Thymus (tissue), 11 donors: ENCODE data around the gene DNAJA3. TPM values are rescaled to one million over a fixed set of nuclear protein-coding genes. Genes with fewer than 3 reads are reported as not detected.

ENCODE experiments used
- DNase-seq, 9 donors: peaks; one replicate each; pipeline ENCODE4 v3.0.0-alpha.2; 2013; ENCODE audit warnings: low spot score in 9 of 9, low read depth in 6 of 9, missing footprints in 1 of 9
- H3K27ac ChIP-seq, 2 donors: one replicate each; pipeline ENCODE4 v1.5.1; 2013; ENCODE audit warnings: control low read depth in 1 of 2, low read depth in 1 of 2, low read length in 1 of 2, mild to moderate bottlenecking in 1 of 2, moderate library complexity in 1 of 2
- H3K27me3 ChIP-seq, 2 donors: one replicate each; pipeline ENCODE4 v1.5.1; 2013; ENCODE audit warnings: low read length in 1 of 2; ENCODE audit not compliant: control insufficient read depth in 2 of 2, insufficient read depth in 1 of 2
- H3K36me3 ChIP-seq, 2 donors: one replicate each; pipeline ENCODE4 v1.5.1; 2013; ENCODE audit warnings: low read length in 1 of 2, mild to moderate bottlenecking in 1 of 2, moderate library complexity in 1 of 2; ENCODE audit not compliant: control insufficient read depth in 2 of 2, insufficient read depth in 2 of 2
- H3K4me1 ChIP-seq, 2 donors: one replicate each; pipeline ENCODE4 v1.5.1; 2013; ENCODE audit warnings: low read length in 2 of 2; ENCODE audit not compliant: control insufficient read depth in 2 of 2, insufficient read depth in 2 of 2
- H3K4me3 ChIP-seq, 2 donors: one replicate each; pipeline ENCODE4 v1.5.1; 2013; ENCODE audit warnings: low read length in 2 of 2, control low read depth in 1 of 2, mild to moderate bottlenecking in 1 of 2
- H3K9me3 ChIP-seq, 2 donors: one replicate each; pipeline ENCODE4 v1.5.1; 2013; ENCODE audit warnings: low read length in 1 of 2, mild to moderate bottlenecking in 1 of 2; ENCODE audit not compliant: control insufficient read depth in 2 of 2, insufficient read depth in 1 of 2
- WGBS: extraction: QIAGEN DNeasy Blood & Tissue Kit; methylation state at CpG from one replicate; pipeline ENCODE4 v1.1.7; 2013; 5-methylcytosine and 5-hydroxymethylcytosine counted together
- polyA plus RNA-seq: library from polyadenylated mRNA; stranded (reverse); fragments of 200-250 nt; gene quantifications from one replicate; pipeline ENCODE4 v1.2.3, GENCODE V29; 2013
- total RNA-seq: library from RNA; stranded (reverse); fragments of 120-200 nt; gene quantifications from one replicate; pipeline ENCODE4 v1.2.4, GENCODE V29; 2013
- donor health status: healthy.

DNAJA3 gene
- total and polyA plus RNA-seq, 2 donors, result 25.8 to 28.4 TPM

DNA sequence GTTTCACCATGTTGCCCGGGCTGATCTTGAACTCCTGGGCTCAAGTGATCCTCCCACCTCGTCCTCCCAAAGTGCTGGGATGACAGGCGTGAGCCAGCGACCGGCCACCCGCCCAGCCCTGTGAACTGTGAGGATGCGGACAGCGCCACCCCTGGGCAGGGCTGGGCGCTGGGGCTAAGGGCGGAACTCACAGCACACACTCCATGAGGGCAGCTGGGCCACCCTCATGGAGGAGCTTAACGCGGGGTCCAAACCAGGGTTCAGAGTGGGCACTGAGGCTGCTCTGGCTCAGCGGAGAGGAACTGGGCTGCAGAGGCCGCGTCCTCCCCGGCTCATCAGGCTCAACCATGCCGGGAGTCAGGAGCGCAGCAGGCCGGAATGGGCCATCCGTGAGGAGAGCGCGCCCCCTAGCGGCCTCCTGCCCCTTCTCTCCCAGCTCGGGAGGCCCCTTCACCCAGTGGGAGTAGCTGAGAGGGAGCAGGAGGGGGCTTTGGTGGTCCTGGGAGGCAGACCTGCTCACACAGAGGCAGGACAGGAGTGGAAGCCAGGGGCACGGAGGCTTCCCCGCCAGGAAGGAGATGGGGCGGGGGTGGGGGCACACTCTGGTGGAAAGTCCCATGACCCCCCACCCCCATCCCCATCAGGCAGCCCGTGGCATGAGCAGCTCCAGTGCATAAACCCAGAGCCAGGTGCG is 23.1 kb upstream of the DNAJA3 start:
- peaks cover 47 to 62% of the 10 kb centered on the region in 2 donors for H3K36me3 ChIP-seq
- H3K4me1 ChIP-seq, result no peaks in the 10 kb centered on the region
- DNase-seq, result peak in 7 of 9 donors; percentile 34 to 73 (median 56)
- H3K4me3 ChIP-seq, result no peak overlapping the region
- H3K9me3 ChIP-seq, result no peaks in the 10 kb centered on the region
- H3K27me3 ChIP-seq, result no peaks in the 10 kb centered on the region
- 59% methylated on average over 29 of the region's 29 CpGs for WGBS
- H3K27ac ChIP-seq, result no peak overlapping the region

DNA sequence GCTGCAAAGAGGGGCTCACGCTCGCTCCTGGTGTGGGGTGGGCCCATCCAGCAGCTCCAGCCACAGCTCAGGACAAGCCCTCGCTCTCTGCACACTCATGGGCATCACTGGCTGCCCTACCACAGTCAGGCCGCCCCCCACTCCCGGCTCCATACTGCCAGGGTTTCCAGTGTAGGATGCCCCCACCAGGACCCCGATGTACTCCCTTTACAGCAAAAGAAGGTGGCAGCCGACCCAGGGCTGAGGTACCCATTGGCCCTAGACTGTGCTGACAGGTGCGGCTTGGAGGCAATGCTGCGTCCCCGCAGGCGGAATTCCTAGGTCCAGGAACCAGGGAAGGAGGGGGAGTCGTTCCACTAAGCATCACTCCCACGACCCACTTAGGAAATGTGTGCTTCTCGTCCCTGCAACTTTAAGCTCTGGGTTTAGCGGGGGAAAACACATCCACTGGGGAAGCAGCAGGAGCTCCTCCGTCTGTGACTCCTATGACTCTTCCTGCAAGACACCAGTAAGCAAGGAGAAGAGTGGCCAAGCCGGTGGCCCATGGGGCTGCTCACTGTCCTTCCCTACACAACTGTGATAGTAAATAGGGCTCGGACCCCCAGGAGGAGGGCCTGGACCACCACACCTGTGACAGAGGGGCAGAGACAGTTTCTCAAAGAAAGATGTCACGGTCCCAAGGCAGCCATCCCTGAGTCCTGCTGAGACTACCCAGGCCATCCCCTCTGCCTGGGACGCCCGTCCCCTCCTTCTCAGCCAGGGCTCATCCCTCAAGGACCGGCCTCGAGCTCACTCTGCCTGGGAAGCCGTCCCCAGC is 22.3 kb upstream of the DNAJA3 start:
- DNase-seq, result no peak
- no peak overlapping the region for H3K27ac ChIP-seq
- H3K36me3 ChIP-seq, result peaks cover 50 to 64% of the 10 kb centered on the region in 2 donors
- WGBS, result 95% methylated on average over 24 of the region's 24 CpGs
- no peak overlapping the region for H3K4me3 ChIP-seq
- H3K27me3 ChIP-seq, result no peaks in the 10 kb centered on the region
- H3K9me3 ChIP-seq, result no peaks in the 10 kb centered on the region
- no peaks in the 10 kb centered on the region for H3K4me1 ChIP-seq

DNA sequence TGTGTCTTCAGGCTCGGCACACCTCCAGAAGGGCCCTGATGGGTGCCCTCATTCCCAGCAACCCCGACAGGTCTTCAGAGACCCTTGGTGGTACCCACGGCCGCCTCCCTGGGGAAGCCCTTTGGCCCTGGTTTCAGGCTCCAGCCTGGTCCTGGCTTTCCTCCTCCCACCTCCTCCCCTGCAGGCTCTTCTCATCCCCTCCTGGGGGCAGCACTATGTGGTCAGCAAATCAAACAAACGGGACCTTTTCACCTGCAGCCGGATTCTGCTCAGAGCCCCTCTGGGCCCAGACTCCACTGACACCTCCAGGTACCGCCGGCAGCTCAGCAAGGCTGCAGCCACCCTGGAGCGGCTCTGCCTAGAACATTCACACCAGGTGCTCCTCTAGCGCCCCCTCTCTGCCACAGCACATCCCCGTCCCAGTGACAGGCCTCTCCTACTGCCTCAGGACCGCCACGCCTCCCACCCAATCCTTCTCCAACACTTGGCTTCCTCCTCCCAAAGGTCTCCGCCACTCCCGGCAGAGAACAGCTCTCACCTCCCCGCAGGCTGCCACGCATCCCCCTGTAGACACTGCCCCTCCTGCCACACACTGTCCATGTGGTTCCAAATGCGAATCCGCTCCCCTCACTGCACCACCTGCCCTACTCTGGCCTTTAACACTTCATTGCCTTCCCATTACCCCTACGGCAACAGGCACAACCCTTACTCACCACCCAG is 21.3 kb upstream of the DNAJA3 start:
- H3K36me3 ChIP-seq, result peaks cover 52 to 70% of the 10 kb centered on the region in 2 donors
- 96% methylated on average over 20 of the region's 20 CpGs for WGBS
- DNase-seq, result no peak
- H3K9me3 ChIP-seq, result no peaks in the 10 kb centered on the region
- no peaks in the 10 kb centered on the region for H3K27me3 ChIP-seq
- H3K4me1 ChIP-seq, result no peaks in the 10 kb centered on the region
- H3K4me3 ChIP-seq, result no peak overlapping the region
- H3K27ac ChIP-seq, result no peak overlapping the region

DNA sequence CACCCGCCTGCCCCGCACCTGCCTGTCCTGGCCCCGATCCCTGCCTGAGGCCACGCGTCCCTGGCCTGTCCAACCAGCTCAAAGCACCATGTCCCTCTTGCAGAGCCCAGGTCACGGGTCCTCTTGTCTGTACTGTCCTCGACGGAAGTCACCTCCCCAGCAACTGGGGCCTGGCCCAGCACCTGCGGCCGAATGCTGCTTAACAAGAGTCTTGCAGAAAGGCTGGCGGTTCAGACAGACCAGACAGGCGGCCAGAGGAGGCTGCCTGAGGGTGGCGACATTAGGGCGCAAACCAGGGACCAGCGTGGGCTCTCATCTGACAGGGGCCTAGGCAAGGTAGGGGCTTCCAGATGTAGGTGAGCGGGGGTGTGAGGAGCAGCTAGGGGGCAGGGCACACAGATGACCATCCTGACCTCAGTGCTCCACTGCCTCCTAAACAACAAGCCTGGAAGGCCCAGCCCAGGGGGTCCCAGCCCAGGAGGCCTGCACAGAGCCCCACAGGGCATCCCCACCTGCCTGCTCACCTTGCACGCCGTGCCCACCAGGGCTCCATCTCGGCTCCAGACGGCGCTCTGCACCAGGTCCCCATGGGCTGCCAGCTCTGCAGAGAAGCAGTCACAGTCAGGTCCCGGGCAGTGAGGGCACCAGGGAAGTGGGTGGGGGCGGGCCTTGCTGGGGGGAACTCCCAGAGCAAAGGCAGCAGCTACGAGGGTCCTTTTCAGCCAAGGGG is 20.5 kb upstream of the DNAJA3 start:
- Histone ChIP-seq H3K36me3 (peaks cover 54 to 74% of the 10 kb centered on the region in 2 donors), H3K27me3 (no peaks in the 10 kb centered on the region), H3K27ac (no peak overlapping the region), H3K9me3 (no peaks in the 10 kb centered on the region), H3K4me1 (no peaks in the 10 kb centered on the region), H3K4me3 (no peak overlapping the region)
- DNase-seq, result no peak
- WGBS, result 95% methylated on average over 24 of the region's 24 CpGs

DNA sequence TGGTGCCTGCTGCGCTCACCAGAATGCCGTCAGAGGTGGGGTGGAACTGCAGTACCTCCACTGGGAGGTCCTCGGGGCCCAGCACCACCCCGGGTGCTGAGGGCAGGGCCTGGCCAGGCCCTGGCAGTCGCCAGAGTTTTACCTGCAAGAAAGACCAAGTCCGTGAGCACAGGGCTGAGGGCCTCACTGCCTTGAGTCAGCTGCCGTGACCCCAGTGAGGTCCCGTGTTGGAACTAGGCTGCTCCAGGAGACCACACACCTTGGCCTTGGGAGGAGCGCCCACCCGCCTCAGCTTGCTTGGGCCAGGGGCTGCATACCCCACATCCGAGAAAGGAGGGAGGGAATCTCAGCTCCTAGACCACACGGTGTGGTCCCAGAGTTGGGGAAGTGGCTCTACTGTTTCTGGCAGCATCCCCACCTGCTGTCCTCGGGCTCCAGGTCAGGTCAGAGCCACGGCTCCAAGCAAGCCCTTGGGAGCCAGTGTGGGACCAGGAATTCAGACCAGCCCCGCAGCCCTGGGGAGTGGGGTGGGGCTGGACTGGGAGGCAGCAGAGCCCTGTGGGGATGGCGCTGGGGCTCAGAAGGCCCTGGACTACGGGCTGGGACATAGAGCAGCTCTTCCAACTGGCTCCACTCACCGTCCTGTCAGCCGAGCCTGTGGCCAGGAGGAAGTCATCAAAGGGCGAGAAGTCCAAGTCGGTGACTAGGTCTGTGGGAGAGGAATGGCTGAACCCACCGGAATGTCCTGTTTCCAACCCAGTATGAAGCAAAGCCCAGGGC is 17.9 kb upstream of the DNAJA3 start:
- Histone ChIP-seq H3K9me3 (no peaks in the 10 kb centered on the region), H3K4me1 (no peaks in the 10 kb centered on the region), H3K36me3 (peaks cover 65 to 76% of the 10 kb centered on the region in 2 donors), H3K4me3 (no peak overlapping the region), H3K27me3 (no peaks in the 10 kb centered on the region), H3K27ac (no peak overlapping the region)
- WGBS, result 97% methylated on average over 22 of the region's 22 CpGs
- no peak for DNase-seq

DNA sequence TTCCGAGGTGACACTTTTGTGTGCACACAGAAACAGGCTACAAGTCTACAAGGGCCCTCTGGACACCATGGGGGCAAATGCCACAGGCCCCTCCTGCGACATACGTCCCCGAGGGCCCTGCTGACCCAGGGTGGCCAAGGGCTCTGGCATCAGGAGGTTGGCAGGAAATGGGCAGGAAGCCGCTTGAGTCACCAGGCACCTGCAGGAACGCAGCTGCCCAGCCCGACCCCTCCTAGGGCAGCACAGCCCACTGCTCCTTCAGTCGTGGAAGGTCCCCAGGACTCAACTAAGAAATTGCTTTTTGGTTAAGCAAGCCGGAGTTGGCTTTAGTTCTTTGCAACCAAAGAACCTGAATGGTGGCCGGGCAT is 17.4 kb upstream of the DNAJA3 start:
- Histone ChIP-seq H3K4me3 (no peak overlapping the region), H3K27ac (no peak overlapping the region), H3K9me3 (no peaks in the 10 kb centered on the region), H3K4me1 (no peaks in the 10 kb centered on the region), H3K36me3 (peaks cover 67 to 76% of the 10 kb centered on the region in 2 donors), H3K27me3 (no peaks in the 10 kb centered on the region)
- no peak for DNase-seq
- WGBS, result 97% methylated on average over 10 of the region's 10 CpGs

DNA sequence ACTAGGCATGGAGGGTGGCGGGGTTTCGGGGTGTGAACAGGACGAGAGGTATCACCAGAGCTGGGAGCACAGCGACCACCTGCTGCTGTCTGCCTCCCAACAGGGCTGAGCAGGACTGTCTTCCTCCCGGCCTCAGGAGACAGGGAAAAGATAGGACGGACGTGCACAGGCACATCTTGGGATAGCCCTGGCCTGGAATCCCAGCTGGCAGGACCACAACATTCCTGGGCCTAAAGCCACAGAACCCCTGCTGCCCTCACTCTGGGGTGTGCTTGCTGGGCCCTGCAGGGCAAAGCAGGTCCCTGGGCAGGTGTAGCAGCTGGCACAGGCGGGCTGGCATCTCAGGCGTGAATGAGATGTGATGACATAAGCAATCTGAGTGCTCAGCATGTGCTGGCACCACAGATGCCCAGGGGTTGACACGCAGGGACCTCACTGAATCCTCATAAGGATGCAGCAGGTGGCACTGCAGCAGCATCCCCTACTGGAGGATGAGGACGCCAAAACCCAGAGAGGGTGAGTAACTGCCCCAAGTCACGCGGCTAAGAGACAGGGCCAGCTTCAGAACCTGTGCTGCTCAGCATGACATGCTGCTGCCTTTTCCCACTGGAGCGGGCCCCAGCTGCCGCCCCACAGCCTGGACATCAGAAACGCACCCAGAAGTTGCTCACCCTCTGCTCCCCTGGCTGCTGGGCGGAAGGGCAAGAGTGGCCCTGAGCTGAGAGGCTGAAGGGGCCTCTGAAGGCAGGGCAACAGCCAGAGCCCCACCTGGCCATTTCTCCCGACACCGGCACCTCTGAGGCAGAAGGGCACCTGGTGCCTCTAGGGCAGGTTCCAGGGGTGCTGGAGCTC is 16.4 kb upstream of the DNAJA3 start:
- Histone ChIP-seq H3K27me3 (no peaks in the 10 kb centered on the region), H3K9me3 (no peaks in the 10 kb centered on the region), H3K4me1 (no peaks in the 10 kb centered on the region), H3K4me3 (no peak overlapping the region), H3K36me3 (peaks cover 57 to 66% of the 10 kb centered on the region in 2 donors), H3K27ac (no peak overlapping the region)
- no peak for DNase-seq
- 96% methylated on average over 19 of the region's 19 CpGs for WGBS
